Fibroblast of lung (primary cell): ENCODE results near the gene AVPI1. TPM values are rescaled to one million over a fixed set of nuclear protein-coding genes. Genes with fewer than 3 reads are reported as not detected.
"Not testable (repeated sequence)": the region's sequence is repeated elsewhere in the genome, so short reads cannot be mapped to it uniquely, and the experiment has no call there.

Source experiments
- DNase-seq, 2 donors: peaks; one replicate each; pipeline versions ENCODE4 v3.0.0 to v3.0.0-alpha.2; 2010; ENCODE audit warnings: low read depth in 2 of 2
- H2AFZ ChIP-seq: 2 replicates; pipeline ENCODE4 v1.5.1; 2012; ENCODE audit warnings: low read length, control low read depth, inconsistent platforms
- H3K27ac ChIP-seq: 2 replicates; pipeline ENCODE4 v1.5.1; 2011; ENCODE audit warnings: low read length, control low read depth; ENCODE audit not compliant: insufficient read depth
- H3K27me3 ChIP-seq: 2 replicates; pipeline ENCODE4 v1.5.1; 2011; ENCODE audit warnings: mild to moderate bottlenecking, low read length; ENCODE audit not compliant: control insufficient read depth, insufficient read depth
- H3K36me3 ChIP-seq: 2 replicates; pipeline ENCODE4 v1.5.1; 2011; ENCODE audit warnings: low read length; ENCODE audit not compliant: control insufficient read depth, insufficient read depth
- H3K4me1 ChIP-seq: 2 replicates; pipeline ENCODE4 v1.5.1; 2011; ENCODE audit warnings: low read length; ENCODE audit not compliant: control insufficient read depth, insufficient read depth; ENCODE audit errors: extremely low read depth
- H3K4me2 ChIP-seq: 2 replicates; pipeline ENCODE4 v1.5.1; 2011; ENCODE audit warnings: low read length, control low read depth; ENCODE audit not compliant: insufficient read depth; ENCODE audit errors: extremely low read depth
- H3K4me3 ChIP-seq, 4 experiments: fragments of 200-600 bp in 1 of 4; sonication (generic) in 1 of 4; replicated peaks in 1 of 4; 2 replicates each; pipeline ENCODE4 v1.5.1; 2011 to 2016; ENCODE audit warnings: low read length in 4 of 4, low read depth in 3 of 4, mild to moderate bottlenecking in 3 of 4, control low read depth in 2 of 4, inconsistent platforms in 1 of 4, mixed read lengths in 1 of 4; ENCODE audit not compliant: insufficient read depth in 1 of 4; ENCODE audit errors: control extremely low read depth in 1 of 4
- H3K79me2 ChIP-seq: 2 replicates; pipeline ENCODE4 v1.5.1; 2012; ENCODE audit warnings: mild to moderate bottlenecking, low read length, inconsistent platforms; ENCODE audit not compliant: control insufficient read depth, insufficient read depth
- H3K9ac ChIP-seq: 2 replicates; pipeline ENCODE4 v1.5.1; 2011; ENCODE audit warnings: mild to moderate bottlenecking, low read length, control low read depth; ENCODE audit not compliant: insufficient read depth
- H3K9me3 ChIP-seq: 2 replicates; pipeline ENCODE4 v1.5.1; 2012; ENCODE audit warnings: low read depth, low read length; ENCODE audit not compliant: control insufficient read depth, insufficient read depth
- H4K20me1 ChIP-seq: 2 replicates; pipeline ENCODE4 v1.5.1; 2011; ENCODE audit warnings: low read length; ENCODE audit not compliant: control insufficient read depth, insufficient read depth; ENCODE audit errors: extremely low read depth
- CTCF ChIP-seq, 2 donors: IDR thresholded peaks in 1 of 2; conservative IDR thresholded peaks in 1 of 2; 1 replicate in 1 of 2; 2 replicates in 1 of 2; pipeline ENCODE4 v1.5.1; 2011 to 2012; ENCODE audit warnings: low read length in 2 of 2, control low read depth in 1 of 2, inconsistent platforms in 1 of 2, low read depth in 1 of 2, mild to moderate bottlenecking in 1 of 2
- EZH2 ChIP-seq: IDR thresholded peaks from 2 replicates; pipeline ENCODE4 v1.5.1; 2012; ENCODE audit warnings: low read length, control low read depth, mild to moderate bottlenecking; ENCODE audit errors: missing control alignments
- polyA plus RNA-seq, 2 donors: library from polyadenylated mRNA; depleted of rRNA in 1 of 2; stranded (reverse) in 1 of 2; unstranded in 1 of 2; fragments of >200 nt; gene quantifications; 2 replicates each; pipeline ENCODE4 v1.2.1, GENCODE V29; 2011 to 2012; ENCODE audit warnings: missing spikeins in 1 of 2
- total RNA-seq: library from RNA; depleted of rRNA; stranded (reverse); fragments of >200 nt; gene quantifications from 2 replicates; pipeline ENCODE4 v1.2.1, GENCODE V29; 2014

Gene AVPI1
- total and polyA plus RNA-seq, 2 donors (not counting 1 experiment from before 2014, with no cell fraction given) = 14.3 to 77.5 TPM

- H3K9me3 ChIP-seq = no peaks in the 10 kb centered on the region
- H3K36me3 ChIP-seq = peaks cover 15% of the 10 kb centered on the region
- H2AFZ ChIP-seq = no peak overlapping the region
- no peaks in the 10 kb centered on the region for H3K27me3 ChIP-seq
- no peak overlapping the region for H3K27ac ChIP-seq
- no peak overlapping the region for H3K4me3 ChIP-seq
- H3K79me2 ChIP-seq = peaks cover 27% of the 10 kb centered on the region
- peaks cover 14% of the 10 kb centered on the region for H3K4me1 ChIP-seq
- no peak for DNase-seq
- no peak overlapping the region for H3K4me2 ChIP-seq
- TF ChIP-seq CTCF (conservative IDR thresholded peaks at IDR 0.05 in 1 of 2, IDR thresholded peaks at IDR 0.05 in 1 of 2; ENCODE audit: low read depth in 1 of 2, low read length in 2 of 2) (no peak), EZH2 (no peak)
- H3K9ac ChIP-seq = no peak overlapping the region
- H4K20me1 ChIP-seq = no peaks in the 10 kb centered on the region
Observed at GRCh38 chr10:97651773-97652172, 35.3 kb downstream of the AVPI1 start.

- Histone ChIP-seq H3K4me1 (peaks cover 14% of the 10 kb centered on the region), H3K79me2 (peaks cover 32% of the 10 kb centered on the region), H3K27me3 (no peaks in the 10 kb centered on the region), H3K9ac (no peak overlapping the region), H3K4me2 (no peak overlapping the region), H3K36me3 (peaks cover 11% of the 10 kb centered on the region), H4K20me1 (no peaks in the 10 kb centered on the region), H3K4me3 (no peak overlapping the region), H2AFZ (no peak overlapping the region), H3K27ac (no peak overlapping the region), H3K9me3 (no peaks in the 10 kb centered on the region)
- DNase-seq = no peak
- TF ChIP-seq EZH2 (no peak), CTCF (conservative IDR thresholded peaks at IDR 0.05 in 1 of 2, IDR thresholded peaks at IDR 0.05 in 1 of 2; ENCODE audit: low read depth in 1 of 2, low read length in 2 of 2) (no peak)
Observed at GRCh38 chr10:97650726-97651125, 36.3 kb downstream of the AVPI1 start.

- H4K20me1 ChIP-seq, H3K4me3 ChIP-seq, H3K9me3 ChIP-seq, H2AFZ ChIP-seq, H3K9ac ChIP-seq, H3K27me3 ChIP-seq, DNase-seq: not testable (repeated sequence)
- peaks cover 13% of the 10 kb centered on the region for H3K36me3 ChIP-seq
- peak overlapping the region; percentile 42 for H3K27ac ChIP-seq
- H3K79me2 ChIP-seq = peaks cover 41% of the 10 kb centered on the region
- H3K4me2 ChIP-seq = peak overlapping the region; percentile 46
- H3K4me1 ChIP-seq = peaks cover 14% of the 10 kb centered on the region
Observed at GRCh38 chr10:97649405-97649750, 37.7 kb downstream of the AVPI1 start.
